H1 (cell line): ENCODE data around the gene SPINT1. TPM values are rescaled to one million over a fixed set of nuclear protein-coding genes. Genes with fewer than 3 reads are reported as not detected.

ENCODE experiments used
- CTCF ChIA-PET: fragments of 300-600 bp; sonication (Branson Sonifier 250); formaldehyde crosslinking; loops from one replicate; lab custom pipeline; 2021; ENCODE audit not compliant: partially characterized antibody; lab: Charles Lee
- POLR2A ChIA-PET: fragments of 300-600 bp; sonication (Branson Sonifier 250); formaldehyde crosslinking; loops from one replicate; lab custom pipeline; 2021; ENCODE audit warnings: inconsistent platforms; ENCODE audit not compliant: partially characterized antibody; lab: Charles Lee
- DNase-seq, 2 experiments: peaks; one replicate each; pipeline versions ENCODE4 v3.0.0 to v3.0.0-alpha.2; 2010 to 2022; ENCODE audit warnings: low spot score in 2 of 2, low read depth in 1 of 2, mixed read lengths in 1 of 2
- FAIRE-seq: peaks from 2 replicates; lab custom pipeline; 2011; peaks lifted over from hg19 to GRCh38; lab: Jason Lieb, UNC
- H2AFZ ChIP-seq: 2 replicates; pipeline ENCODE4 v1.8.1; 2012; ENCODE audit warnings: low read length, inconsistent platforms
- H2AK5ac ChIP-seq: 2 replicates; pipeline ENCODE4 v1.6.1; 2013; ENCODE audit warnings: low read depth, low read length
- H2BK120ac ChIP-seq: replicated peaks from 2 replicates; pipeline ENCODE3; 2013; ENCODE audit warnings: low read depth, low read length, inconsistent platforms
- H2BK12ac ChIP-seq: 2 replicates; pipeline ENCODE4 v1.6.1; 2013; ENCODE audit warnings: low read depth, low read length
- H2BK15ac ChIP-seq: 2 replicates; pipeline ENCODE4 v1.6.1; 2013; ENCODE audit warnings: low read length
- H2BK20ac ChIP-seq: 2 replicates; pipeline ENCODE4 v1.6.1; 2013; ENCODE audit warnings: low read length
- H2BK5ac ChIP-seq: 2 replicates; pipeline ENCODE4 v1.6.1; 2013; ENCODE audit warnings: low read depth, low read length
- H3K14ac ChIP-seq: 2 replicates; pipeline ENCODE4 v1.6.1; 2013; ENCODE audit warnings: inconsistent platforms; ENCODE audit not compliant: insufficient read length
- H3K18ac ChIP-seq: 2 replicates; pipeline ENCODE4 v1.6.1; 2013; ENCODE audit warnings: low read length; ENCODE audit errors: extremely low read depth
- H3K23ac ChIP-seq: 2 replicates; pipeline ENCODE4 v1.6.1; 2013; ENCODE audit warnings: inconsistent platforms; ENCODE audit not compliant: insufficient read length
- H3K23me2 ChIP-seq: 2 replicates; pipeline ENCODE4 v1.6.1; 2013; ENCODE audit warnings: low read depth, low read length
- H3K27ac ChIP-seq: 2 replicates; pipeline ENCODE4 v1.6.1; 2011; ENCODE audit warnings: low read depth, low read length, inconsistent platforms
- H3K27me3 ChIP-seq, 4 experiments: replicated peaks in 1 of 4; 1 replicate in 1 of 4; 2 replicates in 3 of 4; pipeline versions ENCODE4 v1.6.1 to v1.8.1; 2011 to 2013; ENCODE audit warnings: low read length in 3 of 4, mild to moderate bottlenecking in 3 of 4, inconsistent platforms in 2 of 4, mixed read lengths in 2 of 4, moderate library complexity in 1 of 4; ENCODE audit not compliant: control insufficient read depth in 3 of 4, insufficient read depth in 3 of 4; ENCODE audit errors: extremely low read depth in 1 of 4
- H3K36me3 ChIP-seq, 4 experiments: 2 replicates each; pipeline versions ENCODE4 v1.6.1 to v1.8.1; 2011 to 2013; ENCODE audit warnings: mild to moderate bottlenecking in 4 of 4, low read length in 3 of 4, moderate library complexity in 2 of 4, control low read depth in 1 of 4, inconsistent platforms in 1 of 4; ENCODE audit not compliant: insufficient read depth in 4 of 4, control insufficient read depth in 2 of 4
- H3K4ac ChIP-seq: replicated peaks from 2 replicates; pipeline ENCODE3; 2013; ENCODE audit warnings: low read length, low read depth, mixed read lengths, inconsistent platforms; ENCODE audit not compliant: insufficient read length
- H3K4me1 ChIP-seq, 4 experiments: replicated peaks in 1 of 4; 1 replicate in 1 of 4; 2 replicates in 3 of 4; pipeline versions ENCODE4 v1.6.1 to v1.8.1; 2011 to 2013; ENCODE audit warnings: low read length in 3 of 4, inconsistent platforms in 2 of 4, mixed read lengths in 1 of 4; ENCODE audit not compliant: insufficient read depth in 4 of 4, control insufficient read depth in 3 of 4
- H3K4me2 ChIP-seq, 2 experiments: 2 replicates each; pipeline versions ENCODE4 v1.6.1 to v1.8.1; 2011 to 2013; ENCODE audit warnings: low read depth in 2 of 2, low read length in 2 of 2, control low read depth in 1 of 2, inconsistent platforms in 1 of 2, mild to moderate bottlenecking in 1 of 2; ENCODE audit not compliant: insufficient read depth in 1 of 2
- H3K4me3 ChIP-seq, 4 experiments: fragments of 200-600, 300-600 bp in 1 of 4; sonication (generic), shearing (Covaris generic), sonication (Bioruptor Twin) in 1 of 4; 2 replicates each; pipeline versions ENCODE4 v1.5.1 to v1.8.1; 2011 to 2016; ENCODE audit warnings: low read length in 4 of 4, low read depth in 3 of 4, control low read depth in 2 of 4, inconsistent platforms in 2 of 4, mild to moderate bottlenecking in 2 of 4, mixed read lengths in 1 of 4, moderate library complexity in 1 of 4; ENCODE audit not compliant: insufficient read depth in 2 of 4; ENCODE audit errors: extremely low read depth in 1 of 4
- H3K56ac ChIP-seq: replicated peaks from 2 replicates; pipeline ENCODE3; 2013; ENCODE audit warnings: low read depth, mild to moderate bottlenecking, mixed read lengths, low read length, inconsistent platforms; ENCODE audit not compliant: insufficient read length
- H3K79me1 ChIP-seq: 2 replicates; pipeline ENCODE4 v1.6.1; 2013; ENCODE audit warnings: low read depth, low read length, control low read depth
- H3K79me2 ChIP-seq, 2 experiments: 2 replicates each; pipeline versions ENCODE4 v1.6.1 to v1.8.1; 2012 to 2013; ENCODE audit warnings: low read length in 2 of 2, mild to moderate bottlenecking in 2 of 2, inconsistent platforms in 1 of 2; ENCODE audit not compliant: insufficient read depth in 2 of 2, control insufficient read depth in 1 of 2
- H3K9ac ChIP-seq, 4 experiments: replicated peaks in 1 of 4; 1 replicate in 1 of 4; 2 replicates in 3 of 4; pipeline versions ENCODE4 v1.6.1 to v1.8.1; 2011 to 2013; ENCODE audit warnings: low read depth in 3 of 4, low read length in 3 of 4, control low read depth in 2 of 4, mild to moderate bottlenecking in 2 of 4, moderate library complexity in 2 of 4, inconsistent platforms in 1 of 4; ENCODE audit errors: extremely low read depth in 1 of 4
- H3K9me3 ChIP-seq, 2 experiments: 2 replicates each; pipeline versions ENCODE4 v1.6.1 to v1.8.1; 2012 to 2013; ENCODE audit warnings: mild to moderate bottlenecking in 2 of 2, moderate library complexity in 2 of 2, control low read depth in 1 of 2, inconsistent platforms in 1 of 2, low read depth in 1 of 2, low read length in 1 of 2, mixed read lengths in 1 of 2; ENCODE audit not compliant: insufficient read depth in 2 of 2
- H4K20me1 ChIP-seq, 2 experiments: replicated peaks in 1 of 2; 2 replicates each; pipeline versions ENCODE3 to v1.8.1; 2011 to 2013; ENCODE audit warnings: inconsistent platforms in 2 of 2, low read length in 2 of 2, mild to moderate bottlenecking in 1 of 2; ENCODE audit not compliant: insufficient read depth in 2 of 2, control insufficient read depth in 1 of 2
- H4K5ac ChIP-seq: 2 replicates; pipeline ENCODE4 v1.6.1; 2013; ENCODE audit warnings: low read length, low read depth, mixed read lengths, inconsistent platforms; ENCODE audit not compliant: insufficient read length
- H4K8ac ChIP-seq: 2 replicates; pipeline ENCODE4 v1.8.0; 2013; ENCODE audit warnings: mild to moderate bottlenecking, moderate library complexity, low read length, inconsistent platforms; ENCODE audit not compliant: insufficient read depth; ENCODE audit errors: extremely low read depth
- H4K91ac ChIP-seq: replicated peaks from 2 replicates; pipeline ENCODE3; 2013; ENCODE audit warnings: low read length, mixed read lengths, inconsistent platforms; ENCODE audit not compliant: insufficient read length
- BRCA1 ChIP-seq: IDR thresholded peaks from 2 replicates; pipeline ENCODE4 v1.6.1; 2012; ENCODE audit warnings: low read depth, low read length, improper control_type of control experiment
- CTBP2 ChIP-seq: IDR thresholded peaks from 2 replicates; pipeline ENCODE4 v1.7.0; 2011; ENCODE audit warnings: borderline replicate concordance, mild to moderate bottlenecking, moderate library complexity, mixed read lengths, low read length; ENCODE audit not compliant: insufficient read depth, insufficient read length
- EP300 ChIP-seq, 2 experiments: IDR thresholded peaks; 1 replicate in 1 of 2; 2 replicates in 1 of 2; pipeline ENCODE4 v1.6.1; 2011 to 2012; ENCODE audit warnings: low read depth in 2 of 2, low read length in 2 of 2, mild to moderate bottlenecking in 2 of 2, borderline replicate concordance in 1 of 2, inconsistent platforms in 1 of 2, moderate library complexity in 1 of 2
- HDAC2 ChIP-seq, 2 experiments: fragments of 300-600 bp in 1 of 2; sonication (generic) in 1 of 2; IDR thresholded peaks; 2 replicates each; pipeline ENCODE4 v1.6.1; 2011 to 2012; ENCODE audit warnings: low read depth in 2 of 2, low read length in 2 of 2, mild to moderate bottlenecking in 2 of 2, moderate library complexity in 2 of 2, borderline replicate concordance in 1 of 2, inconsistent platforms in 1 of 2
- JUND ChIP-seq: IDR thresholded peaks from 2 replicates; pipeline ENCODE4 v1.6.1; 2011; ENCODE audit warnings: mild to moderate bottlenecking, improper control_type of control experiment, low read length
- KDM1A ChIP-seq: fragments of 200-600, 300-600 bp; sonication (generic); IDR thresholded peaks from 2 replicates; pipeline ENCODE4 v1.7.1; 2016; ENCODE audit warnings: mild to moderate bottlenecking, low read length, borderline replicate concordance
- ZNF274 ChIP-seq: IDR thresholded peaks from 2 replicates; pipeline ENCODE4 v1.7.0; 2012; ENCODE audit warnings: low read length, borderline replicate concordance; ENCODE audit errors: extremely low read depth
- WGBS, 2 experiments: shearing (Covaris generic) in 1 of 2; methylation state at CpG; one replicate each; pipeline versions ENCODE4 v1.1.6 to v1.1.7; 2013 to 2015; ENCODE audit warnings: low lambda C conversion rate in 2 of 2, mixed read lengths in 2 of 2, inconsistent platforms in 1 of 2, low coverage in 1 of 2, missing lambda C conversion rate in 1 of 2; ENCODE audit not compliant: insufficient replicate concordance in 2 of 2, insufficient coverage in 1 of 2, insufficient read length in 1 of 2; ENCODE audit errors: extremely low coverage in 1 of 2, missing lambda C conversion rate in 1 of 2; 5-methylcytosine and 5-hydroxymethylcytosine counted together
- polyA plus RNA-seq, 7 experiments: library from polyadenylated mRNA; depleted of rRNA in 3 of 7; stranded (reverse) in 5 of 7; unstranded in 2 of 7; fragments of >200 nt in 5 of 7; fragments of 200-250 nt in 2 of 7; gene quantifications; 1 replicate in 5 of 7; 2 replicates in 1 of 7; 4 replicates in 1 of 7; pipeline versions ENCODE4 v1.2.1 to v1.2.3, GENCODE V29; 2011 to 2013; ENCODE audit warnings: missing spikeins in 2 of 7, mixed read lengths in 2 of 7
- total RNA-seq: library from RNA; stranded (reverse); fragmentation: NEBNext Ultra II Directional; extraction: Animal tissue kit (Norgen Biotek cat#: 25700); gene quantifications from 2 replicates; pipeline ENCODE4 v1.2.1, GENCODE V29; 2021
- TF ChIP-seq, protein P1 (sequence below): IDR thresholded peaks from 2 replicates; pipeline ENCODE4 v1.6.1; 2011; ENCODE audit warnings: low read length, improper control_type of control experiment
- TF ChIP-seq, protein P2 (sequence below): IDR thresholded peaks from 2 replicates; pipeline ENCODE4 v1.6.1; 2011; ENCODE audit warnings: low read depth, mild to moderate bottlenecking, low read length; ENCODE audit not compliant: insufficient read depth

Gene SPINT1
- total and polyA plus RNA-seq, 2 of the 8 experiments (the other 6 are each of a cell fraction or from before 2014, with no cell fraction given): 117 to 155 TPM

DNA sequence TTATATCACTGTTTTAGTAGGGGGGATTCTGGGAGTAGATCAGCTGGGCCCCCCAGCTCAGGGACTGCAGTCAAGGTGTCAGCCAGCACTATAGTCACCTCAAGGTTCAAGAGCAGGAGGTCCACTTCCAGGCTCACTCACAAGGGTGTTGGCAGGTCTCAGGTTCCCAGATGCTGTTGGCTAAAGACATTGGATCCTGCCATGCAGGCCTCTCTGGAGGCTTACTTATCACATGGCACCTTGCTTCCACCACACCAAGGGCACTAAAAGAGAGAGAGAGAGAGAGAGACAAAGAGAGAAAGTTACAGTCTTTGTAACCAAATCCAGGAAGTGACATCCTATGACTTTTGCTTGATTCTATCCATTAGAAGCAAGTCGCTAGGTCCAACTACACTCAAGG is 7.8 kb upstream of the SPINT1 start:
- Histone ChIP-seq H2BK120ac (no peak overlapping the region), H4K91ac (no peak overlapping the region), H3K9me3 (no peaks in the 10 kb centered on the region), H4K5ac (no peak overlapping the region), H3K36me3 (no peaks in the 10 kb centered on the region), H2BK12ac (no peak overlapping the region), H3K27ac (no peak overlapping the region), H2AK5ac (no peak overlapping the region), H2BK20ac (no peak overlapping the region), H3K14ac (no peak overlapping the region), H2BK5ac (no peak overlapping the region), H4K20me1 (no peaks in the 10 kb centered on the region), H3K18ac (no peak overlapping the region), H2BK15ac (no peak overlapping the region), H3K4ac (no peak overlapping the region), H3K56ac (no peak overlapping the region), H3K27me3 (no peaks in the 10 kb centered on the region), H3K23me2 (no peaks in the 10 kb centered on the region), H3K9ac (no peak overlapping the region), H3K4me2 (no peak overlapping the region), H3K4me1 (no peaks in the 10 kb centered on the region), H3K79me1 (no peaks in the 10 kb centered on the region), H4K8ac (no peak overlapping the region), H3K23ac (no peak overlapping the region), H3K79me2 (no peaks in the 10 kb centered on the region), H3K4me3 (no peak overlapping the region), H2AFZ (no peak overlapping the region)
- FAIRE-seq (no peak), DNase-seq (no peak)
- POLR2A ChIA-PET: no interaction called here
- WGBS, 2 experiments: 80% methylated on average over 1 of the region's 1 CpG; no CpG with 5 or more reads in 1 of the 2 experiments
- CTCF ChIA-PET: no interaction called here
- TF ChIP-seq EP300 (IDR thresholded peaks at IDR 0.05; ENCODE audit: borderline replicate concordance in 1 of 2, low read depth in 2 of 2, low read length in 2 of 2) (no peak), KDM1A (no peak), ZNF274 (no peak), CTBP2 (no peak), HDAC2 (IDR thresholded peaks at IDR 0.05; ENCODE audit: borderline replicate concordance in 1 of 2, low read depth in 2 of 2, low read length in 2 of 2) (no peak), BRCA1 (no peak), JUND (no peak)
- TF ChIP-seq, protein P1, sequence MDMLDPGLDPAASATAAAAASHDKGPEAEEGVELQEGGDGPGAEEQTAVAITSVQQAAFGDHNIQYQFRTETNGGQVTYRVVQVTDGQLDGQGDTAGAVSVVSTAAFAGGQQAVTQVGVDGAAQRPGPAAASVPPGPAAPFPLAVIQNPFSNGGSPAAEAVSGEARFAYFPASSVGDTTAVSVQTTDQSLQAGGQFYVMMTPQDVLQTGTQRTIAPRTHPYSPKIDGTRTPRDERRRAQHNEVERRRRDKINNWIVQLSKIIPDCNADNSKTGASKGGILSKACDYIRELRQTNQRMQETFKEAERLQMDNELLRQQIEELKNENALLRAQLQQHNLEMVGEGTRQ: no peak
- TF ChIP-seq, protein P2, sequence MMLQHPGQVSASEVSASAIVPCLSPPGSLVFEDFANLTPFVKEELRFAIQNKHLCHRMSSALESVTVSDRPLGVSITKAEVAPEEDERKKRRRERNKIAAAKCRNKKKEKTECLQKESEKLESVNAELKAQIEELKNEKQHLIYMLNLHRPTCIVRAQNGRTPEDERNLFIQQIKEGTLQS: no peak
